AG08395 (cell line): ENCODE measurements around the gene SH3RF1.

Experiments
- DNase-seq: peaks from one replicate; pipeline ENCODE4 v3.0.0; 2012; ENCODE audit warnings: mixed read lengths, low spot score

Gene SH3RF1

GRCh38 chr4:169132561-169133305 is 138.0 kb downstream of the SH3RF1 start:
- DNase-seq: peak; percentile 27

- DNase-seq: no peak
These were observed 139.1 kb downstream of the SH3RF1 start for GRCh38 chr4:169131556-169132208.

GRCh38 chr4:169128902-169129301 is 141.9 kb downstream of the SH3RF1 start:
- DNase-seq: no peak

- DNase-seq: no peak
These were observed 143.4 kb downstream of the SH3RF1 start for GRCh38 chr4:169127314-169127713.

GRCh38 chr4:169124661-169125060 is 146.1 kb downstream of the SH3RF1 start:
- DNase-seq: no peak

GRCh38 chr4:169122422-169122821 is 148.3 kb downstream of the SH3RF1 start:
- DNase-seq: no peak

GRCh38 chr4:169121861-169122382 is 148.8 kb downstream of the SH3RF1 start:
- DNase-seq: no peak

GRCh38 chr4:169120624-169121023 is 150.1 kb downstream of the SH3RF1 start:
- DNase-seq: no peak

GRCh38 chr4:169119536-169119935 is 151.2 kb downstream of the SH3RF1 start:
- DNase-seq: no peak

GRCh38 chr4:169117591-169118081 is 153.1 kb downstream of the SH3RF1 start:
- peak; percentile 25 for DNase-seq

- no peak for DNase-seq
These were observed 154.4 kb downstream of the SH3RF1 start for GRCh38 chr4:169116270-169116901.

GRCh38 chr4:169115897-169116254 is 154.9 kb downstream of the SH3RF1 start:
- peak; percentile 85 for DNase-seq

GRCh38 chr4:169115144-169115896 is 155.4 kb downstream of the SH3RF1 start:
- no peak for DNase-seq

- DNase-seq: no peak
These were observed 156.3 kb downstream of the SH3RF1 start for GRCh38 chr4:169114341-169114974.

- no peak for DNase-seq
These were observed 160.1 kb downstream of the SH3RF1 start for GRCh38 chr4:169110633-169111032.

- no peak for DNase-seq
These were observed 161.6 kb downstream of the SH3RF1 start for GRCh38 chr4:169109035-169109675.

- no peak for DNase-seq
These were observed 162.5 kb downstream of the SH3RF1 start for GRCh38 chr4:169108303-169108702.

GRCh38 chr4:169107528-169107927 is 163.2 kb downstream of the SH3RF1 start:
- DNase-seq: no peak

GRCh38 chr4:169106696-169107229 is 164.0 kb downstream of the SH3RF1 start:
- no peak for DNase-seq

- no peak for DNase-seq
These were observed 165.1 kb downstream of the SH3RF1 start for GRCh38 chr4:169105620-169106019.

GRCh38 chr4:169103966-169104412 is 166.8 kb downstream of the SH3RF1 start:
- DNase-seq: no peak
